ENCODE data around the gene SYNPO2.

GRCh38 chr4:118941799-118942198, 53.1 kb downstream of the SYNPO2 start:
- TF ChIP-seq CTCF (IDR thresholded peaks at IDR 0.05; ENCODE audit: control extremely low read depth in 1 of 3, insufficient read depth in 1 of 3, low read depth in 1 of 3, low read length in 3 of 3) (no peak), ATF2 (IDR thresholded peaks at IDR 0.05; ENCODE audit: low read length) (no peak), BCL11A (IDR thresholded peaks at IDR 0.05; ENCODE audit: low read depth in 2 of 2, low read length in 2 of 2) (no peak), BRCA1 (IDR thresholded peaks at IDR 0.05; ENCODE audit: low read depth, low read length) (no peak), JUND (IDR thresholded peaks at IDR 0.05; ENCODE audit: low read length) (no peak), POLR2A (IDR thresholded peaks at IDR 0.05; ENCODE audit: control extremely low read depth in 1 of 2, low read depth in 2 of 2, low read length in 2 of 2) (no peak), NRF1 (IDR thresholded peaks at IDR 0.05; ENCODE audit: low read depth, low read length) (no peak), FOSL1 (IDR thresholded peaks at IDR 0.05; ENCODE audit: insufficient read depth, low read depth, low read length) (no peak), CBX8 (IDR thresholded peaks at IDR 0.05; ENCODE audit: borderline replicate concordance, low read depth, low read length) (no peak), RAD21 (IDR thresholded peaks at IDR 0.05 in 1 of 2, conservative IDR thresholded peaks at IDR 0.05 in 1 of 2; ENCODE audit: low read depth in 2 of 2, low read length in 2 of 2) (no peak), GTF2F1 (IDR thresholded peaks at IDR 0.05; ENCODE audit: borderline replicate concordance, low read depth, low read length) (no peak), SUZ12 (IDR thresholded peaks at IDR 0.05; ENCODE audit: low read length) (no peak), EGR1 (IDR thresholded peaks at IDR 0.05; ENCODE audit: borderline replicate concordance, low read depth, low read length) (no peak), SP2 (IDR thresholded peaks at IDR 0.05; ENCODE audit: low read length) (no peak)

Data from H1 (cell line).